Small intestine (tissue), 7 donors: ENCODE data around the gene BABAM2. TPM values are rescaled to one million over a fixed set of nuclear protein-coding genes. Genes with fewer than 3 reads are reported as not detected.
"Not testable (repeated sequence)": the region's sequence is repeated elsewhere in the genome, so short reads cannot be mapped to it uniquely, and the experiment has no call there.

Experiments
- DNase-seq, 2 donors: peaks; one replicate each; pipeline versions ENCODE4 v3.0.0 to v3.0.0-alpha.2; 2013
- FAIRE-seq: peaks from 2 replicates; lab custom pipeline; 2012; peaks lifted over from hg19 to GRCh38; lab: Jason Lieb, UNC
- H3K27ac ChIP-seq, 3 donors: one replicate each; pipeline ENCODE4 v1.5.1; 2013; ENCODE audit warnings: low read length in 2 of 3, mild to moderate bottlenecking in 2 of 3, control low read depth in 1 of 3, inconsistent platforms in 1 of 3, low read depth in 1 of 3, moderate library complexity in 1 of 3
- H3K27me3 ChIP-seq, 3 donors: one replicate each; pipeline ENCODE4 v1.6.1; 2013; ENCODE audit warnings: low read length in 3 of 3, inconsistent platforms in 1 of 3; ENCODE audit not compliant: control insufficient read depth in 3 of 3, insufficient read depth in 3 of 3
- H3K36me3 ChIP-seq, 3 donors: one replicate each; pipeline ENCODE4 v1.6.1; 2013; ENCODE audit warnings: low read length in 3 of 3, inconsistent platforms in 1 of 3, low read depth in 1 of 3, mild to moderate bottlenecking in 1 of 3, moderate library complexity in 1 of 3; ENCODE audit not compliant: control insufficient read depth in 3 of 3, insufficient read depth in 2 of 3
- H3K4me1 ChIP-seq, 3 donors: one replicate each; pipeline ENCODE4 v1.6.1; 2013; ENCODE audit warnings: low read length in 2 of 3, inconsistent platforms in 1 of 3, low read depth in 1 of 3, mild to moderate bottlenecking in 1 of 3, moderate library complexity in 1 of 3; ENCODE audit not compliant: control insufficient read depth in 3 of 3, insufficient read depth in 2 of 3
- H3K4me3 ChIP-seq, 3 donors: one replicate each; pipeline ENCODE4 v1.5.1; 2013; ENCODE audit warnings: low read length in 3 of 3, control low read depth in 1 of 3, inconsistent platforms in 1 of 3, low read depth in 1 of 3, mild to moderate bottlenecking in 1 of 3, moderate library complexity in 1 of 3
- H3K9me3 ChIP-seq, 2 donors: one replicate each; pipeline ENCODE4 v1.6.1; 2013; ENCODE audit warnings: low read depth in 1 of 2, low read length in 1 of 2; ENCODE audit not compliant: control insufficient read depth in 2 of 2, insufficient read depth in 1 of 2
- WGBS, 3 donors: extraction: QIAGEN DNeasy Blood & Tissue Kit; methylation state at CpG; one replicate each; pipeline ENCODE4 v1.1.7; 2013; 5-methylcytosine and 5-hydroxymethylcytosine counted together
- polyA plus RNA-seq, 4 donors: library from polyadenylated mRNA; stranded (reverse) in 3 of 4; unstranded in 1 of 4; fragments of 200-250 nt in 3 of 4; fragments of 120-200 nt in 1 of 4; gene quantifications; one replicate each; pipeline versions ENCODE4 v1.2.1 to v1.2.3, GENCODE V29; 2013
- donor health status: healthy with polysubstance abuse.
- donor health status: control.
- donor health status: control.
- donor health status: Bipolar disorder and iron deficiency.
- donor health status: healthy.

Gene BABAM2
- polyA plus RNA-seq, 4 donors, result 19.5 to 38.6 (median 21.5) TPM

DNA sequence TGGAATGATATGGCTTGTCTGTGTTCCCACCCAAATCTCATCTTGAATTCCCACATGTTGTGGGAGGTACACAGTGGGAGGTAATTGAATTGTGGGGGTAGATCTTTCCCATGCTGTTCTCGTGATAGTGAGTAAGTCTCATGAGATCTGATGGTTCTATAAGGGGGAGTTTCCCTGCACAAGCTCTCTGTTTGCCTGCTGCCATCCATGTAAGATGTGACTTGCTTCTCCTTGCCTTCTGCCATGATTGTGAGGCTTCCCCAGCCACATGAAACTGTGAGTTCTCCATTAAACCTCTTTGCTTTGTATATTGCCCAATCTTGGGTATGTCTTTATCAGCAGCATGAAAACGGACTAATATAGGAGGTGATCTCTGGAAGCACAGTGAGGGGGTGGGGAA, 78.4 kb downstream of the BABAM2 start:
- not testable (repeated sequence) for DNase-seq, H3K27me3 ChIP-seq, FAIRE-seq, H3K36me3 ChIP-seq, H3K4me1 ChIP-seq, H3K4me3 ChIP-seq, H3K27ac ChIP-seq
- WGBS, 3 donors, result 97 to 100% (median 98%) methylated on average over 2 of the region's 2 CpGs
- H3K9me3 ChIP-seq, result peaks cover 0 to 28% of the 10 kb centered on the region in 2 donors

DNA sequence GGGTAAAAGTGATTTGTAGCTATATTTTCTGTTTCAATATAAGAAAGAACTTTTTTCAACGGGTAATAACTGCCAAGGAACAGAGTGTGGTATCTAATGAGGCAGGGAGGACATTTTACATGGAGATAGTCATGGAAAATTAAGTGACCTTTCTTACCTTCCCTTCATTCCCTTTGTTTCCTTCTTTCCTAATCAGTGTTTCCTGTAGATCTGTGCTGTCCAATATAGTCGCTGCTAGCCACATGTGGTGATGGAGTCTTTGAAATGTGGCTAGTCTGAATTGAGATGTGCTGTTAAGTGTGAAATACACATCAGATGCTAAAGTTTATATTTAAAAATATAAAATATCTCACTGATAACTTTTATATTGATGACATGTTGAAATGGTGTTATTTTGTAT, 81.8 kb downstream of the BABAM2 start:
- H3K36me3 ChIP-seq, result no peaks in the 10 kb centered on the region
- H3K4me1 ChIP-seq, result no peaks in the 10 kb centered on the region
- no peak for FAIRE-seq
- WGBS, 3 donors, result 88 to 90% (median 88%) methylated on average over 2 of the region's 2 CpGs
- no peak for DNase-seq
- peaks cover 0 to 21% of the 10 kb centered on the region in 2 donors for H3K9me3 ChIP-seq
- H3K4me3 ChIP-seq, result no peak overlapping the region
- no peak overlapping the region for H3K27ac ChIP-seq
- H3K27me3 ChIP-seq, result no peaks in the 10 kb centered on the region

DNA sequence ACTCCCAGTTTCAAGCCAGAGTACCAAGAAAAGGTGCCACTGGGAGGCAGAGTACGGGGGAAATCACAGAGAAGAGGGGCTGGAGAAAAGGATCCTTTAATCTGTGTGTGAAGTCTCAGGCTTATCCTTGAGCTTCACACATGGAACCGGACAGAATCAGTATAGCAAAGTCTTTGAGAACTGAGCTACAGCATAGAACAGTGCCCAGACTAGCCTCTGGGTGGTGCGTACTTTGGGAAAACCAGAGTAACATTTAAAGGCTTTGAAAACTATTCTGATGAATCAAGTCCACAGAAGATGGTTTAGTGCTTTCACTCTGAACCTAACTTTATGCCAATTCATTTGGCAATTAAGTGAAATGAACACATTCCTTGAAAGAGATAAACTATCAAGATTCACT, 83.1 kb downstream of the BABAM2 start:
- 87 to 94% (median 90%) methylated on average over 3 of the region's 3 CpGs for WGBS, 3 donors
- DNase-seq, result no peak
- Histone ChIP-seq H3K36me3 (no peaks in the 10 kb centered on the region), H3K27ac (no peak overlapping the region), H3K9me3 (peaks cover 0 to 8% of the 10 kb centered on the region in 2 donors), H3K4me3 (no peak overlapping the region), H3K4me1 (no peaks in the 10 kb centered on the region), H3K27me3 (no peaks in the 10 kb centered on the region)
- no peak for FAIRE-seq

DNA sequence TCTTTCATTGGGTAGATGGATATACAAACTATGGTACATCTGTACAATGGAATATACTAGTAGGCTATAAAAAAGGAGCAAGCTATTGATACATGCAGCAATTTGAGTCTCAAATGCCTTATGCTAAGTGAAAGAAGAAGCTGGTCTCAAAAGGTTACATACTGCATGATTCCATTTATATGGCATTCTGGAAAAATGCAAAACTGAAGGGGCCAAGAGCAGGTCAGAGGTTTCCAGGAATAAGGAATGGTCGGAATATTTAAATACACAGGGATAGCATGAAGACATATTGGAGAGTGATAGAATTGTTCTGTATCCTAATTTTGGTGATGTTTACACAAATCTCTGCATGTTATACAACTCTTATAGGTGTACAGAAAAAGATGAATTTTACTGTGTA, 85.8 kb downstream of the BABAM2 start:
- no peaks in the 10 kb centered on the region for H3K27me3 ChIP-seq
- FAIRE-seq (no peak), DNase-seq (no peak)
- no peaks in the 10 kb centered on the region for H3K4me1 ChIP-seq
- no peak overlapping the region for H3K4me3 ChIP-seq
- H3K27ac ChIP-seq, result no peak overlapping the region
- no peaks in the 10 kb centered on the region for H3K9me3 ChIP-seq
- WGBS, 3 donors, result 94 to 97% (median 97%) methylated on average over 1 of the region's 1 CpG
- H3K36me3 ChIP-seq, result no peaks in the 10 kb centered on the region

DNA sequence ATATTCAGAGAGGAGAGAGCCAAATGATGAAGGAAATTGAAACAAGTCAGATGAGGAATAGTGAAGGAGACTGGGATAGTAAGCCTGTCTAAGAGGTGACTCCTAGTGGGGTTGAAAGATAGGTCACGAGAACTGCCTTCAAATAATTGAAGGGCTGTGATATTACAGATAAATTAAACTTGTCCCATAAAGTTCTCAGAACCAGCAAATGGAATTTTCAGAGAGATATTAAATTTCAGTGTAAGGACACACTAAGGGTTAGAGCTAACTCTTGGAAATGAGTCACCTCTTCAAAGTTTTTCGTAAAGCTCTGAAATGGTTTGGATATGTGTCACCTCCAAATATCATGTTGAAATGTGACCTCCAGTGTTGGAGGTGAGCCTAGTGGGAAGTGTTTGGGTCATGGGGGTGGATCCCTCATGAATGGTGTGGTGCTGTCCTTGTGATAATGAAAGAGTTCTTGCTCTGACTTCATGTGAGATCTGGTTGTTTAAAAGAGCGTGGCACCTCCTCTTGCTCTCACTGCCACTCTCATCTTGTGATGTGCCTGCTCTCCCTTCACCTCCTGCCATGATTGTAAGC, 87.3 kb downstream of the BABAM2 start:
- Histone ChIP-seq H3K27me3 (no peaks in the 10 kb centered on the region), H3K27ac (peak overlapping the region in 1 of 3 donors; percentile 62), H3K4me1 (no peaks in the 10 kb centered on the region), H3K4me3 (no peak overlapping the region), H3K9me3 (no peaks in the 10 kb centered on the region), H3K36me3 (no peaks in the 10 kb centered on the region)
- WGBS, 3 donors, result 80 to 84% (median 82%) methylated on average over 3 of the region's 3 CpGs
- FAIRE-seq (no peak), DNase-seq (no peak)

DNA sequence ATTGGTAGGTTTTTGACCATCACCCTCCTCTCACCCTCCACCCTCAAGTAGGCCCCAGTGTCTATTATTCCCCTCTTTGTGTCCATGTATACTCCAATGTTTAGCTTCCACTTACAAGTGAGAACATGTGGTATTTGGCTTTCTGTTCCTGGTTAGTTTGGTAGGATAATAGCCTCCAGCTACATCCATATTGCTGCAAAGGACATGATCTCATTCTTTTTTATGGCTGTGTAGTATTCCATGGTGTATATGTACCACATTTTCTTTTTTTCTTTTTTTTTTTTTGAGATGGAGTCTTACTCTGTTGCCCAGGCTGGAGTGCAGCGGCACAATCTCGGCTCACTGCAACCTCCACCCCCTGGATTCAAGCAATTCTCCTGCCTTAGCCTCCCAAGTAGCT, 88.2 kb downstream of the BABAM2 start:
- not testable (repeated sequence) for DNase-seq, H3K27ac ChIP-seq, H3K9me3 ChIP-seq, H3K4me1 ChIP-seq, H3K36me3 ChIP-seq, H3K27me3 ChIP-seq, H3K4me3 ChIP-seq, FAIRE-seq
- 98 to 100% (median 100%) methylated on average over 2 of the region's 2 CpGs for WGBS, 3 donors

DNA sequence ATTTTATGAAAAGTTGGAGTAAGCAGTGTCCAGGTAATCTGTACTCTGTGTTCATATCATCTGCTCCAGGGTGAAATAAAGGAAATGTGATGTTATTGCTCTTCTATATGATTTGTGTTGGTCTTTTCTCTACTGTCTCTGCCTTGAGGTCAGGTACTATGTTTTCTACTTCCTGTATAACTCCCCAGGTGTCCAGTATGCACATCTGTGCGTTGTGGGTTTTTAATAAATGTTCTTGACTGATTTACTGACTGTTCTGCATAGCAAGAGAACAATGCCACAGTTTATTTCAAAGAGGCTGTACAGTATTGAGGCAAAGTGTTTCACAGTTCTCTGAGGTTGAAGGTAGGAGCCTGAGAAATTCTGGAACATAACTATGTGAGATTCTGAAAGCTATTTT, 89.7 kb downstream of the BABAM2 start:
- no peak overlapping the region for H3K4me3 ChIP-seq
- 42 to 70% (median 58%) methylated on average over 1 of the region's 1 CpG for WGBS, 3 donors

DNA sequence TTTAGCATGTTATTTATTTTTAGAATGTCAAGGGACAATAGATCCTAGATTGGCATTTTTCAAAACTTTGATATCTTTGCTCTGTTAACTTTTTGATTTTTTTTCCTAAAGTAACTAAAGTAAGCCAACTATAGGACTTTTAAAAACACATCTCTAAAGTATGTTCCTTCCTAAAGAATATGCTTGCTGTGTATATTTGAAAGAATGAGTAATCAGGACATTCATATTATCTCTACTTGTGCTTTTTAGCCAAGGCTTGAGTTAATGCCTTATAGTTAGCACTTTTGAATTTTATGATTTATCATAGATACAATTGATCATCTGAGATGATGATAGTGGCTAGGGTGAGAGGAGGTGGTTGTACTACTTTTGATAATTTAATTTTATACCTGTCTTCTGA, 93.6 kb downstream of the BABAM2 start:
- no peak for DNase-seq
- no peak overlapping the region for H3K27ac ChIP-seq
- H3K36me3 ChIP-seq, result no peaks in the 10 kb centered on the region
- H3K9me3 ChIP-seq, result no peaks in the 10 kb centered on the region
- H3K4me3 ChIP-seq, result no peak overlapping the region
- peaks cover 0 to 3% (median 0%) of the 10 kb centered on the region in 3 donors for H3K4me1 ChIP-seq
- FAIRE-seq, result no peak
- H3K27me3 ChIP-seq, result no peaks in the 10 kb centered on the region

More for the DNA sequence above, 89.7 kb downstream of the BABAM2 start:
- FAIRE-seq (no peak), DNase-seq (no peak)
- no peak overlapping the region for H3K27ac ChIP-seq
- no peaks in the 10 kb centered on the region for H3K9me3 ChIP-seq
- H3K27me3 ChIP-seq, result no peaks in the 10 kb centered on the region
- no peaks in the 10 kb centered on the region for H3K4me1 ChIP-seq
- H3K36me3 ChIP-seq, result no peaks in the 10 kb centered on the region

DNA sequence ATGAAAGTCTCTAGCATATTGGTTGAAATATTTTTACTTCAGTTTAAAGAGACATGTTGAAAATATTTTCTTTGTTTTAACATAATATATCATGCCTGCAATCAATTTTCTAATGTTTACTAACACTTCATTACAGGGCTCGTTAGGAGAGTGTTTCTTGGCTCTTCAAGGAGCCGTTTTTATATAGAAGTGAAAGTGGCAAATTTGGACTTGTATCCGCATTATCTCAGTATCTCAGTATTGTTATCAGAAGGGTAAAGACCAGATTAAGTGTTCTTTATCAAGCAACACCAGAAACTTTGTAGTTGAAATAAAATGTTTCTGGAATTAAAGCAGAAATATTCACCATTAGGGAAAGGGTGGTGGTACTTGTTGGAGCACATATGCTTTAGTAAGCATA, 97.8 kb downstream of the BABAM2 start:
- FAIRE-seq (no peak), DNase-seq (peak in 1 of 2 donors; percentile 36)
- Histone ChIP-seq H3K4me1 (peaks cover 0 to 3% (median 0%) of the 10 kb centered on the region in 3 donors), H3K36me3 (no peaks in the 10 kb centered on the region), H3K4me3 (no peak overlapping the region), H3K27me3 (no peaks in the 10 kb centered on the region), H3K9me3 (no peaks in the 10 kb centered on the region), H3K27ac (no peak overlapping the region)
- 9 to 28% (median 25%) methylated on average over 3 of the region's 3 CpGs for whole genome bisulfite sequencing, 3 donors
